ENCODE measurements around the gene KCP. TPM values are rescaled to one million over a fixed set of nuclear protein-coding genes. Genes with fewer than 3 reads are reported as not detected.

KCP gene
- total RNA-seq, 1 experiment from 2014 or later, result 9.9 TPM

DNA sequence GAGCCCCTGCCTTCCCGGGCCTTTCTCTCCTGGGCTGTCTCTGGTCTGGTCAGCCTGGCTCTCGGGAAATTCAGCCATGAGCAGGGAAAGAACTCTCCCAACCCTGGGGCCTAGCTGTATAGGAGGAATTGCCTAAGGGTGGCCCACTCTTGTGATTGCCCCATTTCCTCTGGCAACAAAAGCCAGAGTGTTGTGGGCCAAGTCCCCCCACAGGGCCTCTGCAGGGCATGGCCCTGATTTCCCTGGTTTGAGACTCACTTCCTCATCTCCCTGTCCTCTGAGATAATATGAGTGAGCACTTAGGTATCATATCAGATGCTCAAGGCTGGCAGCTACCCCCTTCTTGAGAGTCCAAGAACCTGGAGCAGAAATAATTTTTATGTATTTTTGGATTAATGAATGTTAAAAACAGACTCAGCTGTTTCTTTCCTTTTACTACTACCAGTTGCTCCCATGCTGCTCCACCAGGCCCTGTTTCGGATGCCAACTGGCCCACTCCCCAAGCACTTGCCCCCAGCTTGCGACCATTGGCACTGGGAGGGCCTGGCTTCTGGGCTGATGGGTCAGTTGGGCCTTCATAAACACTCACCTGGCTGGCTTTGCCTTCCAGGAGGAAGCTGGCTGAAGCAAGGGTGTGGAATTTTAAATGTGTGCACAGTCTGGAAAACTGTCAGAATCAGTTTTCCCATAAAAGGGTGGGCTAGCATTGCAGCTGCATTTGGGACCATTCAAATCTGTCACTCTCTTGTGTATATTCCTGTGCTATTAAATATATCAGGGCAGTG, 38.7 kb upstream of the KCP start:
- no peak overlapping the region for H2AFZ ChIP-seq
- intact Hi-C loops (cut with micrococcal nuclease; ENCODE audit: unreplicated experiment), result no loop called here
- H3F3A ChIP-seq (ENCODE audit: insufficient read depth, low read depth), result 0 out of 2 replicates have a peak, but pooled peaks cover under 1% of the 10 kb centered on the region
- no peak overlapping the region for H3K4me3 ChIP-seq
- H3K4me2 ChIP-seq, result no peak overlapping the region
- ChIA-PET POLR2A (ENCODE audit: unreplicated experiment) (no interaction called here), CTCF (interaction anchor here (0.6 to 0.8 kb wide), 2 partner anchors 9 to 22 kb away, joined by 3 read pairs; no protein-coding TSS in a partner anchor)
- DNase-seq, result no peak
- no peaks in the 10 kb centered on the region for H4K20me1 ChIP-seq (ENCODE audit: insufficient read depth)
- no peaks in the 10 kb centered on the region for H3K4me1 ChIP-seq (replicated peaks; ENCODE audit: insufficient read depth)
- BruUV-seq (replicated peaks), result no TSS peak
- H3K9me2 ChIP-seq (ENCODE audit: insufficient read depth), result no peaks in the 10 kb centered on the region
- H3K79me2 ChIP-seq (ENCODE audit: low read depth), result no peaks in the 10 kb centered on the region
- no peak overlapping the region for H3K27ac ChIP-seq
- H3K36me3 ChIP-seq (ENCODE audit: low read depth), result peaks cover 15% of the 10 kb centered on the region
- no peaks in the 10 kb centered on the region for H3K27me3 ChIP-seq (ENCODE audit: insufficient read depth, low read depth)
- TF ChIP-seq, protein P1, sequence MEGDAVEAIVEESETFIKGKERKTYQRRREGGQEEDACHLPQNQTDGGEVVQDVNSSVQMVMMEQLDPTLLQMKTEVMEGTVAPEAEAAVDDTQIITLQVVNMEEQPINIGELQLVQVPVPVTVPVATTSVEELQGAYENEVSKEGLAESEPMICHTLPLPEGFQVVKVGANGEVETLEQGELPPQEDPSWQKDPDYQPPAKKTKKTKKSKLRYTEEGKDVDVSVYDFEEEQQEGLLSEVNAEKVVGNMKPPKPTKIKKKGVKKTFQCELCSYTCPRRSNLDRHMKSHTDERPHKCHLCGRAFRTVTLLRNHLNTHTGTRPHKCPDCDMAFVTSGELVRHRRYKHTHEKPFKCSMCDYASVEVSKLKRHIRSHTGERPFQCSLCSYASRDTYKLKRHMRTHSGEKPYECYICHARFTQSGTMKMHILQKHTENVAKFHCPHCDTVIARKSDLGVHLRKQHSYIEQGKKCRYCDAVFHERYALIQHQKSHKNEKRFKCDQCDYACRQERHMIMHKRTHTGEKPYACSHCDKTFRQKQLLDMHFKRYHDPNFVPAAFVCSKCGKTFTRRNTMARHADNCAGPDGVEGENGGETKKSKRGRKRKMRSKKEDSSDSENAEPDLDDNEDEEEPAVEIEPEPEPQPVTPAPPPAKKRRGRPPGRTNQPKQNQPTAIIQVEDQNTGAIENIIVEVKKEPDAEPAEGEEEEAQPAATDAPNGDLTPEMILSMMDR (conservative IDR thresholded peaks at IDR 0.05), result no peak
- no peak for TF ChIP-seq EZH2 (IDR thresholded peaks at IDR 0.05; ENCODE audit: low read depth)
- no peaks in the 10 kb centered on the region for H3K9me3 ChIP-seq (ENCODE audit: insufficient read depth, low read depth)

DNA sequence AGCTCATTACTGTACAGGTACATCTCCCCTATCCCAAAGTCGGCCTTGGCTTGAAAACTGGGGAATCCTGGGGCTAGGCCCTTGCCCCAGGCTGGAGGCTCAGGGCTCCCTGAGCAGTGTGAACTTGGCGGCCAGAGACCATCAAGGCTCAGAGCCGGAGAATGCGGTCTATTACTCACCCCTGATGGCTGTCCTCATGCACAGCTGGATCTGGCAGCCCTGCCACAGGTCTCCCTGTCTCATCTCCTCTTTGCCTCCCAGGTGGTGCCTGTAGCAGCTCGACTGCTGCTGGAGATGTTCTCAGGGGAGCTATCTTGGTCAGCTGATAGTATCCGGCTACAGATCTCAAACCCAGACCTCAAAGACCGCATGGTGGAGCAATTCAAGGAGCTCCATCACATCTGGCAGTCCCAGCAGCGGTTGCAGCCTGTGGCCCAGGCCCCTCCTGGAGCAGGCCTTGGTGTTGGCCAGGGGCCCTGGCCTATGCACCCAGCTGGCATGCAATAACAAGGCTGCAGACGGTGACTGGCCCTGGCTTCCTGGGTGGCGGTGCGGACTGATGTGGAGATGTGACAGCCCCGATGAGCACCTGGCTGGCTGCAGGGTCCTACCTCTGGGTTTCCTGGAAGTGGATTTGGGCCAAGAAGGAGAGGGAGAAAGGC, 37.9 kb upstream of the KCP start:
- intact Hi-C loops (cut with micrococcal nuclease; ENCODE audit: unreplicated experiment), result no loop called here
- no peak overlapping the region for H3K4me3 ChIP-seq
- ChIA-PET POLR2A (ENCODE audit: unreplicated experiment) (no interaction called here), CTCF (interaction anchor here (0.5 to 0.6 kb wide), 3 partner anchors 21 to 428 kb away, joined by 3 to 12 read pairs (median 5); no protein-coding TSS in a partner anchor)
- H3K4me2 ChIP-seq, result no peak overlapping the region
- no peak overlapping the region for H3K27ac ChIP-seq
- no peaks in the 10 kb centered on the region for H3K79me2 ChIP-seq (ENCODE audit: low read depth)
- H3K4me1 ChIP-seq (replicated peaks; ENCODE audit: insufficient read depth), result no peaks in the 10 kb centered on the region
- no peak for DNase-seq
- TF ChIP-seq, protein P1 (conservative IDR thresholded peaks at IDR 0.05), result no peak
- TF ChIP-seq EZH2 (IDR thresholded peaks at IDR 0.05; ENCODE audit: low read depth), result no peak
- no peaks in the 10 kb centered on the region for H3K27me3 ChIP-seq (ENCODE audit: insufficient read depth, low read depth)
- 0 out of 2 replicates have a peak, but pooled peaks cover 5% of the 10 kb centered on the region for H3F3A ChIP-seq (ENCODE audit: insufficient read depth, low read depth)
- H3K9me3 ChIP-seq (ENCODE audit: insufficient read depth, low read depth), result no peaks in the 10 kb centered on the region
- no peak overlapping the region for H2AFZ ChIP-seq
- no TSS peak for BruUV-seq (replicated peaks)
- H4K20me1 ChIP-seq (ENCODE audit: insufficient read depth), result no peaks in the 10 kb centered on the region
- no peaks in the 10 kb centered on the region for H3K9me2 ChIP-seq (ENCODE audit: insufficient read depth)
- peaks cover 7% of the 10 kb centered on the region; the same call in 1 of the 2 replicates for H3K36me3 ChIP-seq (ENCODE audit: low read depth)

DNA sequence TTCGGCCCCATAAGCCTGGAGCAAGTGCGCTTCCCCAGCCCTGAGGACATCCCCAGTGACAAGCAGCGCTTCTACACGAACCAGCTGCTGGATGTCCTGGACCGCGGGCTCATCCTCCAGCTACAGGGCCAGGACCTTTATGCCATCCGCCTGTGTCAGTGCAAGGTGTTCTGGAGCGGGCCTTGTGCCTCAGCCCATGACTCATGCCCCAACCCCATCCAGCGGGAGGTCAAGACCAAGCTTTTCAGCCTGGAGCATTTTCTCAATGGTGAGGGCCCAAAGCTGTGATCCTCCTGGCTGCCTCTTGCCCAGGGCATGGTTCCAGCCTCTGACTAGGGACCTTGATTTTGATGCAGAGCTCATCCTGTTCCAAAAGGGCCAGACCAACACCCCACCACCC, 37.3 kb upstream of the KCP start:
- no peak for DNase-seq
- Histone ChIP-seq H4K20me1 (ENCODE audit: insufficient read depth) (no peaks in the 10 kb centered on the region), H3K27me3 (ENCODE audit: insufficient read depth, low read depth) (no peaks in the 10 kb centered on the region), H2AFZ (no peak overlapping the region), H3K4me3 (no peak overlapping the region), H3K4me2 (no peak overlapping the region), H3K9me3 (ENCODE audit: insufficient read depth, low read depth) (no peaks in the 10 kb centered on the region), H3F3A (ENCODE audit: insufficient read depth, low read depth) (0 out of 2 replicates have a peak, but pooled peaks cover 5% of the 10 kb centered on the region), H3K4me1 (replicated peaks; ENCODE audit: insufficient read depth) (no peaks in the 10 kb centered on the region), H3K79me2 (ENCODE audit: low read depth) (no peaks in the 10 kb centered on the region), H3K27ac (no peak overlapping the region), H3K9me2 (ENCODE audit: insufficient read depth) (no peaks in the 10 kb centered on the region), H3K36me3 (ENCODE audit: low read depth) (peaks cover 2% of the 10 kb centered on the region; the same call in 1 of the 2 replicates)
- ChIA-PET CTCF (interaction anchor here (0.5 to 0.6 kb wide), 2 partner anchors 392 to 428 kb away, joined by 5 to 12 read pairs; no protein-coding TSS in a partner anchor), POLR2A (ENCODE audit: unreplicated experiment) (no interaction called here)
- TF ChIP-seq, protein P1 (conservative IDR thresholded peaks at IDR 0.05), result no peak
- TF ChIP-seq EZH2 (IDR thresholded peaks at IDR 0.05; ENCODE audit: low read depth), result no peak
- no TSS peak for BruUV-seq (replicated peaks)
- intact Hi-C loops (cut with micrococcal nuclease; ENCODE audit: unreplicated experiment), result no loop called here

Data from PC-9 (cell line).